PC-9 (cell line): ENCODE data around the gene RPS25.

Experiments used
- EZH2 ChIP-seq: fragments of 200-600 bp; sonication (generic); IDR thresholded peaks from 2 replicates; pipeline ENCODE4 v1.8.0; 2017; ENCODE audit warnings: antibody characterized with exemption, low read depth
- TF ChIP-seq, protein P1 (sequence below): fragments of 200-600 bp; sonication (generic); conservative IDR thresholded peaks from 2 replicates; pipeline ENCODE4 v1.6.1; 2017; ENCODE audit warnings: mixed run types, antibody characterized with exemption, mild to moderate bottlenecking, moderate library complexity

DNA sequence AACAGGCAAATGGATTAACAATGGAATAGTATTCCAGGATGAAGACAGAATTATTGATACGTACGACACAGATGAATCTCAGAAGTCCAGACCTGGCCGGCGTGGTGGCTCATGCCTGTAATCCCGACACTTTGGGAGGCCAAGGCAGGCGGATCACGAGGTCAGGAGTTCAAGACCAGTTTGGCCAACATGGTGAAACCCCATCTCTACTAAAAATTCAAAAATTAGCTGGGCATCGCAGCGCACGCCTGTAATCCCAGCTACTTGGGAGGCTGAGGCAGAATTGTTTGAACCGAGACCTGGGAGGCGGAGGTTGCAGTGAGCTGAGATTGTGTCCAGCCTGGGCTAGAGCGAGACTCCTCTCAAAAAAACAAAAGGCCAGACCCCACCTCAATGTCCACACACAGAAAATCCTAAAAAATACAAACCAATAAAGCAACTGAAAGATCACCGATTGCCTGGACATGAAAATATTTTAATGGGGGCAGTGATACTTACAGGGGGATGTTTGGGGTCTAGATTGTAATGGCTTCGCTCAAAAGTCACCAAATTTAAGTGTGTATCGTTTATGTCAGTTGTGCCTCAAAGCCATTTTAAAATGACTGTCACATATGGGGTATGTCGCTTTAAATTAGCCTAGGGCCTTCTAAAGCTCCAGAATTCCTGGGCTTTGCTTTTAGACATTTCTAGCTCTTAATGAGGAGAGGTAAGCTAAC is 3.8 kb downstream of the RPS25 start:
- TF ChIP-seq, protein P1, sequence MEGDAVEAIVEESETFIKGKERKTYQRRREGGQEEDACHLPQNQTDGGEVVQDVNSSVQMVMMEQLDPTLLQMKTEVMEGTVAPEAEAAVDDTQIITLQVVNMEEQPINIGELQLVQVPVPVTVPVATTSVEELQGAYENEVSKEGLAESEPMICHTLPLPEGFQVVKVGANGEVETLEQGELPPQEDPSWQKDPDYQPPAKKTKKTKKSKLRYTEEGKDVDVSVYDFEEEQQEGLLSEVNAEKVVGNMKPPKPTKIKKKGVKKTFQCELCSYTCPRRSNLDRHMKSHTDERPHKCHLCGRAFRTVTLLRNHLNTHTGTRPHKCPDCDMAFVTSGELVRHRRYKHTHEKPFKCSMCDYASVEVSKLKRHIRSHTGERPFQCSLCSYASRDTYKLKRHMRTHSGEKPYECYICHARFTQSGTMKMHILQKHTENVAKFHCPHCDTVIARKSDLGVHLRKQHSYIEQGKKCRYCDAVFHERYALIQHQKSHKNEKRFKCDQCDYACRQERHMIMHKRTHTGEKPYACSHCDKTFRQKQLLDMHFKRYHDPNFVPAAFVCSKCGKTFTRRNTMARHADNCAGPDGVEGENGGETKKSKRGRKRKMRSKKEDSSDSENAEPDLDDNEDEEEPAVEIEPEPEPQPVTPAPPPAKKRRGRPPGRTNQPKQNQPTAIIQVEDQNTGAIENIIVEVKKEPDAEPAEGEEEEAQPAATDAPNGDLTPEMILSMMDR, result no peak
- TF ChIP-seq EZH2, result no peak
